DND-41 (cell line): ENCODE results near the gene CALB2.

Source experiments
- EZH2 ChIP-seq: IDR thresholded peaks from 3 replicates; pipeline ENCODE4 v1.6.1; 2012; ENCODE audit warnings: borderline replicate concordance, low read depth, mild to moderate bottlenecking, moderate library complexity, low read length, inconsistent platforms; ENCODE audit not compliant: severe bottlenecking
- TF ChIP-seq, protein P1 (sequence below): IDR thresholded peaks from 2 replicates; pipeline ENCODE4 v1.5.1; 2012; ENCODE audit warnings: borderline replicate concordance, low read length, moderate library complexity, mild to moderate bottlenecking; ENCODE audit not compliant: poor library complexity, severe bottlenecking; ENCODE audit errors: extremely low read depth

DNA sequence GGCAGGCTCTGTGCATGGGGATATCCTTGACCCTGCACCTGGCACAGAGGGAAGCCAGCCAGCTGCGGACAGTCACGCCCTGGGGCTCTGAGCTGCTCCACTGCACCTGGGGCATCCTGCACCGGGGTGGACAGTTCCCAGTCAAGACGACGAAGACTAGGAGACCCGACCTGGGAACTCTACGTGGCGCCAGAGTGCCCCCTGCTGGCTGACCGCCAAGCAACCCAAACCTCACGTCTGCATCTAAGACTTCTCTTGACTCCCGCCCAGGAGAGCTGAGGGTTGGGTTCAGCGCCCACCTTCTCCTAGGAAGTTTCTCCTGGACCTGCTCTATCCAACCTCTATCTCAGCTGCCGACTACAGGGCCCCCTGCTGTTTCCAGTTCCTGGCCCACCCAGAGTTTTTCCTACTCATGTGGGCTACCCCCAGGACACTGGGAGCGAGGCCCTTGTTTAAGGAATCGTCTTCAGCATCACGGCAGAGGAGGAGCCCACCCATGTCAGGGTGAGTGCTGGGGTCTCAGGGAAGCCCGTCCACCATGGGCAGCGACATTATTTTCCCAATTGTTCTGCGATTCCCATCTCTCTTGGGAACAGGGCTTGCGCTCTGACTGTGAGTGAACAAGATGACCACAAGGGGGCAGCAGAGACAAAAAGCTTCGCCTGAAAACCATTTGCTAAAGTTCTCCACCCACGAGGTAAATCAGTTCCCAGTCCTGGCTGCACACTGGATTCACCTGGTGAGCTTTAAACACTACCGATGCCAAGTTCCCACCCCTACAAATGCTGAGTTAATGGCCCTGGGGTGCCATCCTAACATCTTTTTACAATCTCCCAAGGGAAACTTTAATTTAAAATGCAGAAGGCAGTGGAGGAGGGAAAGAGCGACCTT is 54.0 kb downstream of the CALB2 start:
- TF ChIP-seq, protein P1, sequence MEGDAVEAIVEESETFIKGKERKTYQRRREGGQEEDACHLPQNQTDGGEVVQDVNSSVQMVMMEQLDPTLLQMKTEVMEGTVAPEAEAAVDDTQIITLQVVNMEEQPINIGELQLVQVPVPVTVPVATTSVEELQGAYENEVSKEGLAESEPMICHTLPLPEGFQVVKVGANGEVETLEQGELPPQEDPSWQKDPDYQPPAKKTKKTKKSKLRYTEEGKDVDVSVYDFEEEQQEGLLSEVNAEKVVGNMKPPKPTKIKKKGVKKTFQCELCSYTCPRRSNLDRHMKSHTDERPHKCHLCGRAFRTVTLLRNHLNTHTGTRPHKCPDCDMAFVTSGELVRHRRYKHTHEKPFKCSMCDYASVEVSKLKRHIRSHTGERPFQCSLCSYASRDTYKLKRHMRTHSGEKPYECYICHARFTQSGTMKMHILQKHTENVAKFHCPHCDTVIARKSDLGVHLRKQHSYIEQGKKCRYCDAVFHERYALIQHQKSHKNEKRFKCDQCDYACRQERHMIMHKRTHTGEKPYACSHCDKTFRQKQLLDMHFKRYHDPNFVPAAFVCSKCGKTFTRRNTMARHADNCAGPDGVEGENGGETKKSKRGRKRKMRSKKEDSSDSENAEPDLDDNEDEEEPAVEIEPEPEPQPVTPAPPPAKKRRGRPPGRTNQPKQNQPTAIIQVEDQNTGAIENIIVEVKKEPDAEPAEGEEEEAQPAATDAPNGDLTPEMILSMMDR = peak; percentile 86
- no peak for TF ChIP-seq EZH2
